ENCODE measurements around the gene CAMK1D. TPM values are rescaled to one million over a fixed set of nuclear protein-coding genes. Genes with fewer than 3 reads are reported as not detected.
"Not testable (repeated sequence)": the region's sequence is repeated elsewhere in the genome, so short reads cannot be mapped to it uniquely, and the experiment has no call there.

Gene CAMK1D
- total RNA-seq, 2 experiments from 2014 or later: 7.5 to 9.0 TPM

DNA sequence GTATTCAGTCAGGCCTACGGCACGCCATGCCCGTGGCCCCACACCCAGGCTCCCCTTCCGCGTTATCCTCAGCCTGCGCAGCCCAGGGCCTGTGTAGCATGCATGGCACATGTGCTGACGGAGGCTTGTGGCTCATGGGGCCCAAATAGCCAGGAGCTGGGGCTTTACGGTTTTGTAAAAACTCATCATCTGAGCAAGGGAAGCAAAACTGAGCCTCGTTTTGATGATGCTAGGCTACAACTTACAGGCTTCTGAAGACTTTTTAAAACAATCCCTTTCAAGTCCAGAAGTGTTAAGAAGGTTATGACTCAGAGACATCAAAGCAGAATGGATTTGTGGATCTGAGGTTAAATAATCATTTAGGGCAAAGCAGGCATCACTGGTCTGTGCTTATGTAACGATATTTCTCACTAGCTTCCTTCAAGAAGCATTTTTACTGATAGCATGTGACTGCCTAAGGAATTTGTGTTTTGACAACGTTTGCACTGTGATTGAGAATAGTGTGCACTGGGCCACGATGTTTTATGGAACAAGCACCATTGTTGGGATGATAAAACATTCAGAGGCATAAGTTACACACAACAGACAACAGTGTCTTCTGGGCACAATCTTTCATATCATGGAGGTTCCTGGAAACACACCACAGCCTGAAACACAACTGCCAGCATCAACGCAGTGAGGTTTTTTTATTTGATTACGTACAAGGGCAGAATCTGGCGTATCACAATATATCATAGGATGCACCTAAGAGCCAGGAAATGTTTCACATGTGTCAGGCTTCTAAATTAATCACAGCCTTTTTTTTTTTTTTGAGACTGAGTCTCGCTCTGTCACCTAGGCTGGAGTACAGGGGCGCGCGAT is 377.9 kb downstream of the CAMK1D start:
- H3K4me1 Mint-ChIP-seq: no peaks in the 10 kb centered on the region
- no peak overlapping the region for H3K27ac Mint-ChIP-seq
- ATAC-seq (ENCODE audit: low read depth) (no peak), DNase-seq (no peak)
- no peak overlapping the region for H3K4me3 Mint-ChIP-seq
- no peaks in the 10 kb centered on the region for H3K36me3 Mint-ChIP-seq
- POLR2A ChIA-PET: no interaction called here
- H3K27me3 Mint-ChIP-seq: no peaks in the 10 kb centered on the region
- no peaks in the 10 kb centered on the region for H3K9me3 Mint-ChIP-seq

DNA sequence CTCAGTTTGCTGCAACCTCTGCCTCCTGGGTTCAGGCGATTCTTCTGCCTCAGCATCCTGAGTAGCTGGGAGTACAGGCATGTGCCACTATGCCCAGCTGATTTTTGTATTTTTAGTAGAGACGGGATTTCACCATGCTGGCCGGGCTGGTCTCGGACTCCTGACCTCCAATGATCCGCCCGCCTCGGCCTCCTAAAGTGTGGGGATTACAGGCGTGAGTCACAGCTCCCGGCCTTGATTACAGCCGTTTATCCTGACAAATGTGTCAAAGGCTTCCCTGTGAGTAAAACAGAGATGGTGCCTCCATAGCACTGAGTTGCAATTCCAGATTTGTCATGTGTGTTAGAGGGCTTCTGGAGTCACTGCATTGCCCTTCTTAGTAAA is 378.5 kb downstream of the CAMK1D start:
- no peaks in the 10 kb centered on the region for H3K27me3 Mint-ChIP-seq
- no peak for ATAC-seq (ENCODE audit: low read depth)
- no peak for DNase-seq
- no peak overlapping the region for H3K4me3 Mint-ChIP-seq
- no peaks in the 10 kb centered on the region for H3K36me3 Mint-ChIP-seq
- no peaks in the 10 kb centered on the region for H3K4me1 Mint-ChIP-seq
- POLR2A ChIA-PET: no interaction called here
- no peaks in the 10 kb centered on the region for H3K9me3 Mint-ChIP-seq
- H3K27ac Mint-ChIP-seq: no peak overlapping the region

DNA sequence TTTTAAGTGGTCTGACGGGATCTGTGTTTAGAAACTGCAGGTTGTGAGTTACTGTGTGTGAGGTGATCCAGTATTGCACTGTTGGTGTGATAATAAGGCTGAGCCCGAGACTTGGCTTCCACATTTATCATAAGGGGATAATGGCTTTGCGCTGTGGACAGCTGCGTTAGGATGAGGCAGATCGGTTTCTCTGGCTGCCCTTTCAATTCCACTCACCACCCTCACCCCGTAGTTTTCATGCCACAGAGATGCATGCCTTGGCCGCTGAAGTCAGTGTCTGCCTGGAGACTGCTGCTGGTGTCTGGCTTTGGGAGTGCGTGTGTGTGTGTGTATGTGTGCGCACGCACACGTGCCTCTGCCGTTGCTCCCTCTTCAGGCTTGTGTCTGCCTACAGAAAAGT is 379.1 kb downstream of the CAMK1D start:
- Mint-ChIP-seq H3K4me1 (no peaks in the 10 kb centered on the region), H3K4me3 (no peak overlapping the region), H3K9me3 (no peaks in the 10 kb centered on the region), H3K36me3 (no peaks in the 10 kb centered on the region), H3K27ac (no peak overlapping the region), H3K27me3 (no peaks in the 10 kb centered on the region)
- ATAC-seq (ENCODE audit: low read depth) (no peak), DNase-seq (no peak)
- POLR2A ChIA-PET: no interaction called here

DNA sequence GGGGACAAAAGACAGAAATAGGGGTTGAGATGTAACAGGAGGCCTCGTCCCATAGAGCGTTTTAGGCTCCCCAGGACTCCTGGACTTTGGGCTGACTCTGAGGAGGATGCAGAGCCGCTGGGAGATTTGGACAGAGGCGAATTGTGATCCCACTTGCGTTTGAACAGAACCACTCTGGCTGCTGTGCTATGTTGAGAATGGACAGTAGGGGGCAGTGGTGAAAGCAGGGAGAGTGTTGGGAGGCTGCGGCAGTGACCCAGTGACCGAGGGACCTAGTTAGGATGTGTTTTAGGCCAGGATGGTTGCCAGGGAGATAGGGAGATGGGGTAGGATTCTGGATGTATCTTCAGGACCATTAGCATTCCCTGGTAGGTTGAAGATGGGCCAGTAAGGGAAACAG is 380.5 kb downstream of the CAMK1D start:
- no peak for DNase-seq
- ATAC-seq (ENCODE audit: low read depth): no peak
- POLR2A ChIA-PET: no interaction called here
- Mint-ChIP-seq H3K36me3 (no peaks in the 10 kb centered on the region), H3K4me1 (no peaks in the 10 kb centered on the region), H3K27ac (no peak overlapping the region), H3K4me3 (no peak overlapping the region), H3K9me3 (no peaks in the 10 kb centered on the region), H3K27me3 (no peaks in the 10 kb centered on the region)

DNA sequence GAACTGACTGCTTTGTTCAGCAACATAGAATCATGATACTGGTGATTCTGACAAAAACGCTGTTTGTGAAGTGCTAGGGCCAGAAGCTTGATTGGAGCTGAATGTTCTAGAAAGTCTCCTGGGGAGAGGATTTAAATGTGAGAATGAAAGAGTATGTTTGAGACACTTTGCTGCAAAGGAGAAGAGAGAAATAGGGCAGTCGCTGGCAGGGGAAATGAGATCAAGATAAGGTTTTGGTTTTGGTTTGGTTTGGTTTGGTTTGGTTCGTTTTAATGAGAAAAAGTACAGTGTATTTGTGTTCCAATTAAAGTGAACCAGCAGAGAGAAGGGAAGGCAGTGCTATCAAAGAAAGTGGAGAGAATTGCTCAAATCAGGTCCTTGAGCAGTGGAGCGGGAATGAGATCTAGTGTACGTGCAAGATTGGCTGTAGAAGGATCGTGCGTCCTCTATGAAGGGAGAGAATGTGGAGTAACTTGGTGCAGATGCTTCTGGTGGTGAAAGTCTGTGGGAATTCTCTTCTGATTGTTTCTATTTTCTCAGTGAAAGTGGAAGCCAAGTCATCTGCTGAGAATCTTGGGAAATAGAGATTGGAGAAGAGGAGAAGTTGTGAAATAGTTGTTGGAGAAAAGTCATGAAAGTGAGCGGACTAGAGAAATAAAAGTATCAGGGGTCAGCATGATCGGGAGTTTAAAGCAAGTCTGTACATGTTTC is 381.6 kb downstream of the CAMK1D start:
- POLR2A ChIA-PET: no interaction called here
- ATAC-seq (ENCODE audit: low read depth) (peak; percentile 22), DNase-seq (no peak)
- no peaks in the 10 kb centered on the region for H3K4me1 Mint-ChIP-seq
- no peaks in the 10 kb centered on the region for H3K36me3 Mint-ChIP-seq
- H3K9me3 Mint-ChIP-seq: no peaks in the 10 kb centered on the region
- H3K27me3 Mint-ChIP-seq: no peaks in the 10 kb centered on the region
- no peak overlapping the region for H3K4me3 Mint-ChIP-seq
- no peak overlapping the region for H3K27ac Mint-ChIP-seq

DNA sequence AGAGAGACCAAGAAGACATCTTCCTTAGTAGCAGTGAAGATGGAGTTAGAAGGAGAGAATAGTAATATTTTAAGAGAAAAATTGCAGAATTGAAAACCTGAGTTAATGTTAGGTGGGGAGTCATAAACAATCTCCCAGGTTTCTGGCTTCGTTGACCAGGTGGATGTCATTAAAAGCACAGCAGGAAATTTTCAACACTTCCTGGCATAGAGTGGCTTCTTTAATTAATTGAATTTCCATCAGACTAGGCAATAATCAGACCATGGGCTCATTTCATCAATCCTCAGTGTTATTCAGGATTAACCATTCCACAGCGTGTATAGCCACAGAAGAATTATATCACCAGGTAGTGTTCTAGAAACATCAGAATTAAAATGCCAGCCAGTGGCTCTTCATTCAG is 383.9 kb downstream of the CAMK1D start:
- H3K27ac Mint-ChIP-seq: no peak overlapping the region
- no peaks in the 10 kb centered on the region for H3K36me3 Mint-ChIP-seq
- H3K9me3 Mint-ChIP-seq: no peaks in the 10 kb centered on the region
- no peaks in the 10 kb centered on the region for H3K4me1 Mint-ChIP-seq
- H3K27me3 Mint-ChIP-seq: no peaks in the 10 kb centered on the region
- no peak overlapping the region for H3K4me3 Mint-ChIP-seq
- ATAC-seq (ENCODE audit: low read depth) (no peak), DNase-seq (no peak)
- POLR2A ChIA-PET: no interaction called here

DNA sequence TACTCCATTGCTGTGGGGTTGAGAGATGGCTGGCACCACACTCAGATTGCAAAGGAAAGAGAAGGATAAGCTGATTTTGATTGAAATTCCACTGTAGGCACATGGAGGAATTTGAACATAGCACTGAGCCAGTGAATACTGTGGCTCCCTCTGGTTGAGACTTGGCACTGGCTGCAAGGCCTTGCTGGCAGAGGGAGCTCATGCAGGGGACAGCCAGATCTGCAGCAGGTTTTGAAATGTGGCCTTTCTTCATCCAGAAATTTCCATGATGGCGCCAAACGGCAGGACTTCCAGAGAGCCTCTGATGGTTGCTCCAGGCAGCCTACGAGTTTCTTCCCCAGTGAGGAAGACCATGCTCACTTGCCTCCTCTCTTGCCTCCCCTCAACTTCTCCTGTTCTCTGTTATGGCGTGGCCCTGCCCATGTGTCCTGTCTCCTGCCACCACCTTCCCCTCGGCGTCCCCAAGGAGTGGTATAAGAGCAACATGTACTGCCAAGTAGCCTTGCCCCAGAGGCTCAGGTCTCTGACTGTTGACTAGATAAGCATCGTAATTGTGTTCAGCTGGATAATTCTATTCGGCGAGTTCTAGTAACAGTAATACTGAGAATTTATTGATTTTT is 386.6 kb downstream of the CAMK1D start:
- no peak overlapping the region for H3K27ac Mint-ChIP-seq

DNA sequence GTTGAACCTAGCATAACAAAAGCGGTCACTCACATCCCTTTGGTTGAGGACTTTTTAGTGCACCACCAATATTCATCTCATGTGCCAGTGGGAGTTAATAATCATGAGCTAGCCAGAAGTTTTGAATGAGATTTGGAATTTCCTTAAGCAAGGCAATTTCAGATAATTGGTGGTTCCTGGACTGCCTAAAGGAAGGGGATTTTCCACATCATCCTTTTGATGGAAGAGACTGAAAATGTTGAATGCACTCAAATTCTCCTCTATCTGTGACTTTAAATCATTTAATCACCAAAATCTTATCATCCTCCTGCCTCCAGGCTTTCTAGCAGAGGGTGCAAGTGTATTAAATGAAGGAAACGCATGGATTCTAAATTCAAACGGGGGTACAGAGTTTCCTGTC is 391.5 kb downstream of the CAMK1D start:
- POLR2A ChIA-PET: no interaction called here
- ATAC-seq (ENCODE audit: low read depth) (no peak), DNase-seq (no peak)
- H3K9me3 Mint-ChIP-seq: no peaks in the 10 kb centered on the region
- H3K4me1 Mint-ChIP-seq: no peaks in the 10 kb centered on the region
- H3K4me3 Mint-ChIP-seq: no peak overlapping the region
- no peaks in the 10 kb centered on the region for H3K27me3 Mint-ChIP-seq
- no peak overlapping the region for H3K27ac Mint-ChIP-seq
- H3K36me3 Mint-ChIP-seq: no peaks in the 10 kb centered on the region

More for the DNA sequence above, 386.6 kb downstream of the CAMK1D start:
- H3K9me3 Mint-ChIP-seq: no peaks in the 10 kb centered on the region
- no peaks in the 10 kb centered on the region for H3K4me1 Mint-ChIP-seq
- no peak for DNase-seq
- no peak for ATAC-seq (ENCODE audit: low read depth)
- POLR2A ChIA-PET: no interaction called here
- H3K36me3 Mint-ChIP-seq: no peaks in the 10 kb centered on the region
- no peaks in the 10 kb centered on the region for H3K27me3 Mint-ChIP-seq
- no peak overlapping the region for H3K4me3 Mint-ChIP-seq

DNA sequence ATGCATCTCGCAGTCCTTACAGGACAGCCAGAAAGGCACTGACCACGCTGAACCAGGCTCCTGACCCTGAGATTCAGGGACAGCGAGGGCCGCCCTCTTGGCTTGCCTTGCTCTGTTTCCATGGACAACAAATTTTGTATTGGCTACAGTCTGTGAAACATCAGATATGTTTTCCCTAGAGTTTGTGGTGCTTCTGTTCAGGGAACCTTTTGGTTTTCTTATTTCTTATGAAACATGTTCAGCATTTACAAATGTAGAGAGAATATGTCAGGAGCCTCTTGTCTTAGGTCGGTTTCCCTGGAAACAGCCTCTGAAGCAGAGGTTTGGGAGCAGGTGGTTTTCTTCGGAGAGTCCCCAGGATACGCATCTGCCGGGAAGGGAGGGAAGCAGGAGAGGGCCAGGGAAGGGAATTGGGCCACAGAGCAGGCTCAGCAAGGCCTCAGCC is 392.0 kb downstream of the CAMK1D start:
- no peak overlapping the region for H3K4me3 Mint-ChIP-seq
- POLR2A ChIA-PET: no interaction called here
- no peaks in the 10 kb centered on the region for H3K36me3 Mint-ChIP-seq
- no peak for DNase-seq
- H3K9me3 Mint-ChIP-seq: no peaks in the 10 kb centered on the region
- no peak for ATAC-seq (ENCODE audit: low read depth)
- no peak overlapping the region for H3K27ac Mint-ChIP-seq
- H3K27me3 Mint-ChIP-seq: no peaks in the 10 kb centered on the region
- no peaks in the 10 kb centered on the region for H3K4me1 Mint-ChIP-seq

DNA sequence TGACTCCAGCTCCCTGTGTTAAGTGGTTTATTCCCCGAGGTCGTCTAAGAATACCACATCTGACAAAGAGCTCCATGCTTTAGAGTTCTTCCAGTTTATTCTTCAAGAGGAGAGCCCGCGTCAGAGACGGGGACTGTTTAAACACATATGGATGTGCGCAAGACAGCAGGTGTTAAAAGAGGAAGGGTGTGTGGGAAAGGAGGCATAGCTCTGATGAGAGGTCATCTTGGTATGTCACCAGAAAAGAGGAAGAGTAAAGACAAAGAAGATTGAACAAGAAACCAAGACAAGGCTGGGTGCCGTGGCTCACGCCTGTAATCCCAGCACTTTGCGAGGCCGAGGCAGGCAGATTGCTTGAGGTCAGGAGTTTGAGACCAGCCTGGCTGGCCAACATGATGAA is 393.4 kb downstream of the CAMK1D start:
- POLR2A ChIA-PET: no interaction called here
- Mint-ChIP-seq H3K27ac (no peak overlapping the region), H3K27me3 (no peaks in the 10 kb centered on the region), H3K36me3 (no peaks in the 10 kb centered on the region), H3K4me3 (no peak overlapping the region), H3K9me3 (no peaks in the 10 kb centered on the region), H3K4me1 (no peaks in the 10 kb centered on the region)
- no peak for ATAC-seq (ENCODE audit: low read depth)
- DNase-seq: no peak

DNA sequence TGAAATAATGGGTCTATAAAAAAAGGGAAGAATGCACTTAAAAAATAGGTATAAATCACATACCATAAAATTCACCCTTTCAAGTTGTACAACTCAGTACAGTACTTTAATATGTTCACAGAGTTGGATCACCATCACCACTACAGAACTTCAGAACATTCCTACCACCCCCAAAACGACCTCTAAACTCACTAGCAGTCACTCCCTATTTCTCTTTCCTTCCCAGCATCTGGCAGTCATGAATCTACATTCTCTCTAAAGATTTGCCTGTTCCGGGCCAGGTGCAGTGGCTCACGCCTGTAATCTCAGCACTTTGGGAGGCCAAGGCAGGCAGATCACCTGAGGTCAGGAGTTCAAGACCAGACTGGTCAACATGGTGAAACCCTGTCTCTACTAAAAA is 394.1 kb downstream of the CAMK1D start:
- H3K4me1 Mint-ChIP-seq; H3K9me3 Mint-ChIP-seq; ATAC-seq (ENCODE audit: low read depth); H3K27ac Mint-ChIP-seq; H3K4me3 Mint-ChIP-seq; DNase-seq; H3K27me3 Mint-ChIP-seq; POLR2A ChIA-PET; H3K36me3 Mint-ChIP-seq: not testable (repeated sequence)

DNA sequence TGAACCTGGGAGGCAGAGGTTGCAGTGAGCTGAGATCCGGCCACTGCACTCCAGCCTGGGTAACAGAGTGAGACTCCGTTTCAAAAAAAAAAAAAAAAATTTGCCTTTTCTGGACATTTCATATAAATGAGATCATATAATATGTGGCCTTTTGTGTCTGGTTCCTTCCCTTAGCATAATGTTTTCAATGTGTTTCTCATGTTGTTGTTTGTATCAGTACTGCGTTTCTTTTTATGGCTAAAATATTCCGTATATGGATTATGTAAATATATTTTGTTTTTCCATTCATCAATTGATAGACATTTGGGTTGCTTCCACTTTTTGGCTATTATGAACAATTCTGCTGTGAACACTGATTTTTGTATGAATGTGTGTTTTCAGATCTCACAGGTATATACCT is 394.6 kb downstream of the CAMK1D start:
- Mint-ChIP-seq H3K36me3 (no peaks in the 10 kb centered on the region), H3K27me3 (no peaks in the 10 kb centered on the region), H3K9me3 (no peaks in the 10 kb centered on the region), H3K27ac (no peak overlapping the region), H3K4me1 (no peaks in the 10 kb centered on the region), H3K4me3 (no peak overlapping the region)
- ATAC-seq (ENCODE audit: low read depth) (no peak), DNase-seq (no peak)
- POLR2A ChIA-PET: no interaction called here

DNA sequence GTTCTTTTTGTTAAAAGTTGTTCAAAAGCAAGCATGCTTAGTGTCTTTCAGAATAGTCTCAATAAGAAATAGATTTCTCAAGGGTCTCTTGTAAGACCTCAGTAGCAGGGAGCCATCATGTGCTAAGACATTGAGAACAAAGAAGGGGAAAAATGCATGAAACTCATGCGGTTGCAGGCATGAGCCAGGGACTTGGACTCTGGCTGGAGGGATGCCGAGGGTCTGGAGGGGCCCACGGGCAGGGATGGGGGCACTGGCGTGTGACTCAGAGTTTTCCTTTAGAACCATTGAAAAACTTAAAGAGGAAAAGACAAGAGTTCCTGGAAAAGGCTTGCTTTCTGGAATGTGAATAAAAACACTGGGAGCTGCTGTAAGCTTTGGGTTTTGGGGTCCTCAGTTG is 398.8 kb downstream of the CAMK1D start:
- ATAC-seq (ENCODE audit: low read depth) (no peak), DNase-seq (no peak)
- Mint-ChIP-seq H3K4me1 (no peaks in the 10 kb centered on the region), H3K4me3 (no peak overlapping the region), H3K27ac (no peak overlapping the region), H3K36me3 (no peaks in the 10 kb centered on the region), H3K9me3 (no peaks in the 10 kb centered on the region), H3K27me3 (no peaks in the 10 kb centered on the region)
- POLR2A ChIA-PET: no interaction called here
